Cardiac septum (tissue), 1 donor: ENCODE measurements around the gene LMF2. TPM values are rescaled to one million over a fixed set of nuclear protein-coding genes. Genes with fewer than 3 reads are reported as not detected.

Experiments used
- DNase-seq: peaks from one replicate; pipeline ENCODE4 v3.0.0-alpha.2; 2020; ENCODE audit warnings: low spot score
- intact Hi-C: fragments of 100-400 bp; cut with DNase I; formaldehyde crosslinking; loops from one replicate; pipeline ENCODE4 v1.14.0; 2022
- total RNA-seq: library from RNA; stranded (reverse); fragmentation: NEBNext Ultra II Directional; extraction: Animal tissue kit (Norgen Biotek cat#: 25700); gene quantifications from one replicate; pipeline ENCODE4 v1.2.1, GENCODE V29; 2021
- donor health status: DM: no; HTN: no; CAD: no.

LMF2 gene
- total RNA-seq, 1 donor from 2014 or later: 28.7 TPM

- intact Hi-C loops: no loop called here
- DNase-seq: no peak
These were observed 50.9 kb downstream of the LMF2 start for GRCh38 chr22:50456466-50457234.

- intact Hi-C loops: no loop called here
- DNase-seq: no peak
These were observed 51.5 kb downstream of the LMF2 start for GRCh38 chr22:50456026-50456425.

DNA sequence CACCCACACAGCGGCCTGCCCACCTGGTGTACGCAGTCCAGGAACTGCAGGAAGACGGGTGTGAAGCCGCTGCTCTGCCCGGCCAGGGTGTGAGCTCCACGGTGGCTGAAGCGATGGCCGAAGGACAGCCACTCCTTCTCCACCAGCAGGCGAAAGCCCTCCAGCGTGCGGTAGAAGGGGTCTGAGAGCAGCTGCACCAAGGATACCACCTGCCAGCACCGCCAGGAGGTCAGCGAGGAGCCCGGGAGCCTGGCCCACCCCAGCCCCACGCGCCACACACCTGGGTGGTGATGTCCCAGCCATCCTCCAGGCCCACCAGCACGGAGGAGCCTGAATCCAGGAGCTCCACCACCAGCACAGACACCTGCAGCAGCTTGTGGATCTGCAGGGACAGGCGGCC, 52.3 kb downstream of the LMF2 start:
- no peak for DNase-seq
- intact Hi-C loops: no loop called here

DNA sequence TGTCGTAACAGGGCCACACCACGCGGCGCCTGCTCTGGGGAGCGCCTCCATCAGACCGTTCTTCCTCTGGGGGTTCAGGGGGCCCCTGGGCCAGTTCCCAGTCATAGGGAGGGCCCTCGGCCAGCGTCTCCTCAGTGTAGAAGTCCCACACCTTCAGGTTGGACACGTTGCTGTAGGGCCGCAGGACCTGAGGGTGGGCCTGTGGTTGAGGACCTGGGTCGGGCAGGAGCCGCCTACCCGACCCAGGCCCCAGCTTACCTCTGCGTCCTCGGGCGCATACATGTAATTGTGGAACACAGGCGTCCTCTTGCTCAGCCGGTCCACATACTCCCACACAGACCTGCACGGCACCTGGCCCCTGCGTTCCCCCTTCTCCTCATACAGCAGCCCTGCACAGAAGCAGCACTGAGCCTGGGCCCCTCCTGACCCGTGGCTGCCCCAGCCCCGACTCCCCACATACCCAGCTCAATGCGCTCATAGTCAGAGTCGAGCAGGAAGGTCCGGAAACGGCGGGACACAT, 52.9 kb downstream of the LMF2 start:
- intact Hi-C loops: no loop called here
- DNase-seq: no peak

Other genes starting within 250 kb of the LMF2 start
- gene MAPK12, start 246.0 kb downstream of the LMF2 start, total RNA-seq: 32.5 TPM
- 11.7 TPM for gene MAPK11, start 237.3 kb downstream of the LMF2 start, total RNA-seq
- 85.7 TPM for gene PLXNB2, start 200.1 kb downstream of the LMF2 start, total RNA-seq
- 2.8 TPM for gene DENND6B, start 180.7 kb downstream of the LMF2 start, total RNA-seq
- gene PPP6R2, start 164.4 kb downstream of the LMF2 start, total RNA-seq: 37.1 TPM
- gene SBF1, start 32.7 kb downstream of the LMF2 start, total RNA-seq: 63.5 TPM
- 0.13 TPM for gene ADM2, start 26.2 kb downstream of the LMF2 start, total RNA-seq
- gene MIOX, start 20.8 kb downstream of the LMF2 start, total RNA-seq: not detected
- gene NCAPH2, start 522 bp upstream of the LMF2 start, total RNA-seq: 25.1 TPM
- 2.4 TPM for gene SCO2, start 17.9 kb upstream of the LMF2 start, total RNA-seq
- 18.3 TPM for gene TYMP, start 22.3 kb upstream of the LMF2 start, total RNA-seq
- 0.08 TPM for gene KLHDC7B, start 38.2 kb upstream of the LMF2 start, total RNA-seq
- gene SYCE3, start 55.2 kb upstream of the LMF2 start, total RNA-seq: not detected
- 253 TPM for gene CPT1B, start 70.7 kb upstream of the LMF2 start, total RNA-seq
- 49.4 TPM for gene CHKB, start 75.1 kb upstream of the LMF2 start, total RNA-seq
- gene MAPK8IP2, start 93.1 kb upstream of the LMF2 start, total RNA-seq: 0.48 TPM
- 33.7 TPM for gene ARSA, start 120.5 kb upstream of the LMF2 start, total RNA-seq
- gene SHANK3, start 165.1 kb upstream of the LMF2 start, total RNA-seq: 25.9 TPM
- 0.40 TPM for gene ACR, start 230.5 kb upstream of the LMF2 start, total RNA-seq